Measurements from ENCODE around the gene SCART1.
"Not testable (repeated sequence)": the region's sequence is repeated elsewhere in the genome, so short reads cannot be mapped to it uniquely, and the experiment has no call there.

Gene SCART1

GRCh38 chr10:133455196-133455595, 1.5 kb downstream of the SCART1 start:
- no peak for DNase-seq (ENCODE audit: low read depth in 1 of 2, low spot score in 1 of 2)

GRCh38 chr10:133455611-133456031, 1.9 kb downstream of the SCART1 start:
- DNase-seq (ENCODE audit: low read depth in 1 of 2, low spot score in 1 of 2) = no peak

GRCh38 chr10:133456041-133456951, 2.6 kb downstream of the SCART1 start:
- no peak for DNase-seq (ENCODE audit: low read depth in 1 of 2, low spot score in 1 of 2)

GRCh38 chr10:133457100-133457841, 3.5 kb downstream of the SCART1 start:
- DNase-seq (ENCODE audit: low read depth in 1 of 2, low spot score in 1 of 2) = no peak

GRCh38 chr10:133458021-133458709, 4.4 kb downstream of the SCART1 start:
- no peak for DNase-seq (ENCODE audit: low read depth in 1 of 2, low spot score in 1 of 2)

GRCh38 chr10:133458710-133459453, 5.1 kb downstream of the SCART1 start:
- no peak for DNase-seq (ENCODE audit: low read depth in 1 of 2, low spot score in 1 of 2)

GRCh38 chr10:133459454-133460207, 5.9 kb downstream of the SCART1 start:
- DNase-seq (ENCODE audit: low read depth in 1 of 2, low spot score in 1 of 2) = no peak

GRCh38 chr10:133460208-133460769, 6.5 kb downstream of the SCART1 start:
- DNase-seq (ENCODE audit: low read depth in 1 of 2, low spot score in 1 of 2) = no peak

- no peak for DNase-seq (ENCODE audit: low read depth in 1 of 2, low spot score in 1 of 2)
Measured at GRCh38 chr10:133461027-133461426, 7.3 kb downstream of the SCART1 start.

- DNase-seq (ENCODE audit: low read depth in 1 of 2, low spot score in 1 of 2) = no peak
Measured at GRCh38 chr10:133461841-133462240, 8.1 kb downstream of the SCART1 start.

GRCh38 chr10:133462512-133463305, 9.0 kb downstream of the SCART1 start:
- no peak for DNase-seq (ENCODE audit: low read depth in 1 of 2, low spot score in 1 of 2)

- DNase-seq (ENCODE audit: low read depth in 1 of 2, low spot score in 1 of 2) = no peak
Measured at GRCh38 chr10:133464582-133465031, 10.9 kb downstream of the SCART1 start.

- no peak for DNase-seq (ENCODE audit: low read depth in 1 of 2, low spot score in 1 of 2)
Measured at GRCh38 chr10:133465191-133465949, 11.6 kb downstream of the SCART1 start.

- no peak for DNase-seq (ENCODE audit: low read depth in 1 of 2, low spot score in 1 of 2)
Measured at GRCh38 chr10:133465950-133466474, 12.3 kb downstream of the SCART1 start.

- DNase-seq (ENCODE audit: low read depth in 1 of 2, low spot score in 1 of 2) = no peak
Measured at GRCh38 chr10:133466683-133467275, 13.0 kb downstream of the SCART1 start.

GRCh38 chr10:133467286-133467911, 13.7 kb downstream of the SCART1 start:
- DNase-seq (ENCODE audit: low read depth in 1 of 2, low spot score in 1 of 2) = no peak

- not testable (repeated sequence) for DNase-seq (ENCODE audit: low read depth in 1 of 2, low spot score in 1 of 2)
Measured at GRCh38 chr10:133469205-133469604, 15.5 kb downstream of the SCART1 start.
